Measurements from ENCODE around the gene PTPN14.

The PTPN14 gene

GRCh38 chr1:214505134-214505533 lies 46.3 kb downstream of the PTPN14 start:
- TF ChIP-seq EZH2phosphoT487 (IDR thresholded peaks at IDR 0.05; ENCODE audit: borderline replicate concordance) (no peak), CTCF (conservative IDR thresholded peaks at IDR 0.05; ENCODE audit: low read length) (no peak)
- H3K9ac ChIP-seq (ENCODE audit: low read depth, low read length, poor library complexity, severe bottlenecking), result no peak overlapping the region
- H3K36me3 ChIP-seq (ENCODE audit: insufficient read depth, low read length), result no peaks in the 10 kb centered on the region
- no peaks in the 10 kb centered on the region for H3K27me3 ChIP-seq (ENCODE audit: insufficient read depth, low read length, poor library complexity, severe bottlenecking)
- no peak overlapping the region for H2AFZ ChIP-seq (ENCODE audit: low read length)
- H3K79me2 ChIP-seq (ENCODE audit: insufficient read depth, low read length), result peaks cover 3% of the 10 kb centered on the region; the same call in 1 of the 2 replicates
- no peaks in the 10 kb centered on the region for H4K20me1 ChIP-seq (ENCODE audit: insufficient read depth, low read length, poor library complexity, severe bottlenecking)
- no peaks in the 10 kb centered on the region for H3K9me3 ChIP-seq (ENCODE audit: insufficient read depth, low read depth, low read length)
- H3K4me1 ChIP-seq (ENCODE audit: insufficient read depth, low read length, poor library complexity, severe bottlenecking), result peaks cover 8% of the 10 kb centered on the region
- no peaks in the 10 kb centered on the region for H3F3A ChIP-seq (ENCODE audit: low read depth)
- no peak overlapping the region for H3K4me3 ChIP-seq (ENCODE audit: low read length, poor library complexity, severe bottlenecking)
- H3K9me2 ChIP-seq (replicated peaks; ENCODE audit: low read depth, low read length), result no peaks in the 10 kb centered on the region
- no peak overlapping the region for H3K4me2 ChIP-seq (ENCODE audit: low read depth, low read length, poor library complexity, severe bottlenecking)

- Histone ChIP-seq H3K4me1 (ENCODE audit: insufficient read depth, low read length, poor library complexity, severe bottlenecking) (peaks cover 16% of the 10 kb centered on the region), H3K9ac (ENCODE audit: low read depth, low read length, poor library complexity, severe bottlenecking) (no peak overlapping the region), H3K4me3 (ENCODE audit: low read length, poor library complexity, severe bottlenecking) (no peak overlapping the region), H3F3A (ENCODE audit: low read depth) (no peaks in the 10 kb centered on the region), H2AFZ (ENCODE audit: low read length) (no peak overlapping the region), H3K36me3 (ENCODE audit: insufficient read depth, low read length) (no peaks in the 10 kb centered on the region), H3K27me3 (ENCODE audit: insufficient read depth, low read length, poor library complexity, severe bottlenecking) (no peaks in the 10 kb centered on the region), H3K4me2 (ENCODE audit: low read depth, low read length, poor library complexity, severe bottlenecking) (no peak overlapping the region), H3K79me2 (ENCODE audit: insufficient read depth, low read length) (0 out of 2 replicates have a peak, but pooled peaks cover 3% of the 10 kb centered on the region), H3K9me2 (replicated peaks; ENCODE audit: low read depth, low read length) (no peaks in the 10 kb centered on the region), H3K9me3 (ENCODE audit: insufficient read depth, low read depth, low read length) (no peaks in the 10 kb centered on the region), H4K20me1 (ENCODE audit: insufficient read depth, low read length, poor library complexity, severe bottlenecking) (no peaks in the 10 kb centered on the region)
- no peak for TF ChIP-seq CTCF (conservative IDR thresholded peaks at IDR 0.05; ENCODE audit: low read length)
- no peak for TF ChIP-seq EZH2phosphoT487 (IDR thresholded peaks at IDR 0.05; ENCODE audit: borderline replicate concordance)
These were observed 47.1 kb downstream of the PTPN14 start for GRCh38 chr1:214504330-214504729.

- Histone ChIP-seq H3K36me3 (ENCODE audit: insufficient read depth, low read length) (no peaks in the 10 kb centered on the region), H3K9me2 (replicated peaks; ENCODE audit: low read depth, low read length) (no peaks in the 10 kb centered on the region), H2AFZ (ENCODE audit: low read length) (no peak overlapping the region), H3K4me2 (ENCODE audit: low read depth, low read length, poor library complexity, severe bottlenecking) (no peak overlapping the region), H3K4me3 (ENCODE audit: low read length, poor library complexity, severe bottlenecking) (no peak overlapping the region), H3K4me1 (ENCODE audit: insufficient read depth, low read length, poor library complexity, severe bottlenecking) (peaks cover 19% of the 10 kb centered on the region), H4K20me1 (ENCODE audit: insufficient read depth, low read length, poor library complexity, severe bottlenecking) (no peaks in the 10 kb centered on the region), H3K9ac (ENCODE audit: low read depth, low read length, poor library complexity, severe bottlenecking) (no peak overlapping the region), H3F3A (ENCODE audit: low read depth) (no peaks in the 10 kb centered on the region), H3K79me2 (ENCODE audit: insufficient read depth, low read length) (peaks cover 10% of the 10 kb centered on the region), H3K9me3 (ENCODE audit: insufficient read depth, low read depth, low read length) (no peaks in the 10 kb centered on the region), H3K27me3 (ENCODE audit: insufficient read depth, low read length, poor library complexity, severe bottlenecking) (no peaks in the 10 kb centered on the region)
- TF ChIP-seq EZH2phosphoT487 (IDR thresholded peaks at IDR 0.05; ENCODE audit: borderline replicate concordance), result no peak
- TF ChIP-seq CTCF (conservative IDR thresholded peaks at IDR 0.05; ENCODE audit: low read length), result no peak
These were observed 47.8 kb downstream of the PTPN14 start for GRCh38 chr1:214503553-214503952.
